ENCODE results near the gene FER.
"Not testable (repeated sequence)": the region's sequence is repeated elsewhere in the genome, so short reads cannot be mapped to it uniquely, and the experiment has no call there.

Gene FER

GRCh38 chr5:108983461-108984092 is 235.9 kb downstream of the FER start:
- DNase-seq: no peak

GRCh38 chr5:108989761-108990392 is 242.2 kb downstream of the FER start:
- no peak for DNase-seq

GRCh38 chr5:108992396-108993085 is 244.8 kb downstream of the FER start:
- DNase-seq: not testable (repeated sequence)

GRCh38 chr5:108993440-108993839 is 245.7 kb downstream of the FER start:
- DNase-seq: not testable (repeated sequence)

- no peak for DNase-seq
Observed at GRCh38 chr5:108997720-108998119, 250.0 kb downstream of the FER start.

GRCh38 chr5:108998216-108998615 is 250.5 kb downstream of the FER start:
- no peak for DNase-seq

- DNase-seq: no peak
Observed at GRCh38 chr5:109003928-109004327, 256.2 kb downstream of the FER start.

- no peak for DNase-seq
Observed at GRCh38 chr5:109005297-109006009, 257.8 kb downstream of the FER start.

- DNase-seq: no peak
Observed at GRCh38 chr5:109006129-109006528, 258.4 kb downstream of the FER start.

- no peak for DNase-seq
Observed at GRCh38 chr5:109016300-109016699, 268.6 kb downstream of the FER start.

- DNase-seq: no peak
Observed at GRCh38 chr5:109022056-109022455, 274.4 kb downstream of the FER start.

GRCh38 chr5:109025729-109026128 is 278.0 kb downstream of the FER start:
- not testable (repeated sequence) for DNase-seq

GRCh38 chr5:109027983-109028607 is 280.4 kb downstream of the FER start:
- DNase-seq: no peak

GRCh38 chr5:109028608-109029299 is 281.1 kb downstream of the FER start:
- no peak for DNase-seq

GRCh38 chr5:109029847-109030246 is 282.1 kb downstream of the FER start:
- no peak for DNase-seq

- DNase-seq: no peak
Observed at GRCh38 chr5:109030360-109031143, 282.9 kb downstream of the FER start.

- no peak for DNase-seq
Observed at GRCh38 chr5:109034306-109034705, 286.6 kb downstream of the FER start.

- no peak for DNase-seq
Observed at GRCh38 chr5:109035436-109035835, 287.7 kb downstream of the FER start.

GRCh38 chr5:109038209-109038840 is 290.6 kb downstream of the FER start:
- no peak for DNase-seq

GRCh38 chr5:109041317-109041716 is 293.6 kb downstream of the FER start:
- no peak for DNase-seq

GRCh38 chr5:109045710-109046109 is 298.0 kb downstream of the FER start:
- no peak for DNase-seq
